Endothelial cell of umbilical vein (primary cell): ENCODE data around the gene MBD3. TPM values are rescaled to one million over a fixed set of nuclear protein-coding genes. Genes with fewer than 3 reads are reported as not detected.

Experiments
- BruUV-seq: library from RNA; stranded (reverse); fragments of 400-500 nt; replicated peaks from 2 replicates; lab custom pipeline; 2021; lab: Mats Ljungman, UMichigan
- CTCF ChIA-PET: fragments of 300-600, 350-600 bp; sonication (Branson Sonifier 250); formaldehyde crosslinking; loops from one replicate; lab custom pipeline; 2021; ENCODE audit warnings: antibody characterized with exemption, inconsistent platforms; lab: Charles Lee
- POLR2A ChIA-PET: fragments of 300-600, 350-600 bp; sonication (Branson Sonifier 250); formaldehyde crosslinking; loops from one replicate; lab custom pipeline; 2021; ENCODE audit warnings: antibody characterized with exemption, inconsistent platforms; lab: Charles Lee
- DNase-seq: peaks from one replicate; pipeline ENCODE4 v3.0.0-alpha.2; 2011; ENCODE audit warnings: low read depth, low spot score
- FAIRE-seq: peaks from 2 replicates; lab custom pipeline; 2011; peaks lifted over from hg19 to GRCh38; lab: Jason Lieb, UNC
- H2AFZ ChIP-seq: 2 replicates; pipeline ENCODE4 v1.6.0; 2012; ENCODE audit warnings: low read depth, low read length, control low read depth, inconsistent platforms
- H3K27ac ChIP-seq: 2 replicates; pipeline ENCODE4 v1.5.1; 2011; ENCODE audit warnings: low read depth, mild to moderate bottlenecking, control low read depth, low read length, moderate library complexity; ENCODE audit not compliant: insufficient read depth
- H3K27me3 ChIP-seq, 2 experiments: 2 replicates each; pipeline versions ENCODE4 v1.6.0 to v1.6.1; 2011; ENCODE audit warnings: low read length in 2 of 2, mixed read lengths in 1 of 2; ENCODE audit not compliant: control insufficient read depth in 2 of 2, insufficient read depth in 2 of 2
- H3K36me3 ChIP-seq, 2 experiments: 2 replicates in 1 of 2; 3 replicates in 1 of 2; pipeline ENCODE4 v1.5.1; 2011; ENCODE audit warnings: low read length in 2 of 2, mild to moderate bottlenecking in 1 of 2, moderate library complexity in 1 of 2; ENCODE audit not compliant: control insufficient read depth in 2 of 2, insufficient read depth in 2 of 2; ENCODE audit errors: extremely low read depth in 1 of 2
- H3K4me1 ChIP-seq: 3 replicates; pipeline ENCODE4 v1.5.1; 2011; ENCODE audit warnings: mild to moderate bottlenecking, low read length; ENCODE audit not compliant: control insufficient read depth, insufficient read depth; ENCODE audit errors: extremely low read depth
- H3K4me2 ChIP-seq: 2 replicates; pipeline ENCODE4 v1.6.1; 2011; ENCODE audit warnings: low read length, control low read depth, mixed read lengths; ENCODE audit not compliant: insufficient read depth
- H3K4me3 ChIP-seq, 3 experiments: fragments of 200-600 bp in 1 of 3; sonication (generic), shearing (Covaris generic) in 1 of 3; replicated peaks in 1 of 3; 2 replicates each; pipeline ENCODE4 v1.5.1; 2011 to 2016; ENCODE audit warnings: control low read depth in 3 of 3, low read length in 3 of 3, mild to moderate bottlenecking in 2 of 3, inconsistent platforms in 1 of 3, low read depth in 1 of 3, moderate library complexity in 1 of 3; ENCODE audit not compliant: insufficient read depth in 1 of 3
- H3K79me2 ChIP-seq: 2 replicates; pipeline ENCODE4 v1.6.0; 2012; ENCODE audit warnings: low read length, inconsistent platforms; ENCODE audit not compliant: control insufficient read depth, insufficient read depth
- H3K9ac ChIP-seq: replicated peaks from 2 replicates; pipeline ENCODE3; 2011; ENCODE audit warnings: low read length, control low read depth; ENCODE audit not compliant: insufficient read depth; ENCODE audit errors: extremely low read depth
- H3K9me1 ChIP-seq: replicated peaks from 3 replicates; pipeline ENCODE4 v1.6.0; 2011; ENCODE audit warnings: mild to moderate bottlenecking, low read length; ENCODE audit not compliant: control insufficient read depth, insufficient read depth; ENCODE audit errors: extremely low read depth
- H3K9me3 ChIP-seq: replicated peaks from 2 replicates; pipeline ENCODE4 v1.5.1; 2012; ENCODE audit warnings: low read length, inconsistent platforms; ENCODE audit not compliant: control insufficient read depth, insufficient read depth
- H4K20me1 ChIP-seq: replicated peaks from 2 replicates; pipeline ENCODE3; 2011; ENCODE audit warnings: mild to moderate bottlenecking, low read length; ENCODE audit not compliant: control insufficient read depth, insufficient read depth; ENCODE audit errors: extremely low read depth
- CTCF ChIP-seq, 2 donors: IDR thresholded peaks; 1 replicate in 1 of 2; 2 replicates in 1 of 2; pipeline ENCODE4 v1.5.1; 2011; ENCODE audit warnings: low read length in 2 of 2, mild to moderate bottlenecking in 2 of 2, moderate library complexity in 2 of 2, control low read depth in 1 of 2, inconsistent platforms in 1 of 2, low read depth in 1 of 2; ENCODE audit not compliant: insufficient read depth in 1 of 2; ENCODE audit errors: extremely low read depth in 1 of 2
- EZH2 ChIP-seq: IDR thresholded peaks from 2 replicates; pipeline ENCODE4 v1.6.1; 2012; ENCODE audit warnings: borderline replicate concordance, low read depth, mild to moderate bottlenecking, moderate library complexity, low read length, inconsistent platforms; ENCODE audit not compliant: severe bottlenecking
- FOS ChIP-seq: IDR thresholded peaks from 2 replicates; pipeline ENCODE4 v1.6.1; 2011; ENCODE audit warnings: mild to moderate bottlenecking, low read length, moderate library complexity, borderline replicate concordance; ENCODE audit not compliant: insufficient read depth
- GATA2 ChIP-seq: IDR thresholded peaks from 2 replicates; pipeline ENCODE4 v1.7.0; 2011; ENCODE audit warnings: low read depth, mild to moderate bottlenecking, moderate library complexity, mixed read lengths, low read length; ENCODE audit not compliant: insufficient read length, insufficient read depth
- JUN ChIP-seq: IDR thresholded peaks from 2 replicates; pipeline ENCODE4 v1.6.1; 2011; ENCODE audit warnings: borderline replicate concordance, low read depth; ENCODE audit not compliant: insufficient read length, insufficient read depth
- MYC ChIP-seq: IDR thresholded peaks from one replicate; pipeline ENCODE4 v1.6.1; 2011; ENCODE audit warnings: mild to moderate bottlenecking, low read depth, low read length
- POLR2A ChIP-seq: IDR thresholded peaks from 2 replicates; pipeline ENCODE4 v1.6.1; 2012; ENCODE audit warnings: low read depth, mild to moderate bottlenecking, control low read depth, low read length
- POLR2AphosphoS5 ChIP-seq: IDR thresholded peaks from 2 replicates; pipeline ENCODE4 v1.6.1; 2012; ENCODE audit warnings: low read depth, mild to moderate bottlenecking, control low read depth, low read length, moderate library complexity; ENCODE audit not compliant: insufficient read depth
- dilution Hi-C: fragments of 300-500 bp; cut with MboI; formaldehyde crosslinking; loops from one replicate; pipeline ENCODE4 v1.15.0; 2019; ENCODE audit warnings: low sequenced_read_pairs; ENCODE audit not compliant: extremely low pct_ligation_motif_present
- intact Hi-C: fragments of 100-400 bp; cut with micrococcal nuclease; formaldehyde crosslinking; loops from one replicate; pipeline ENCODE4 v1.10.0; 2022
- polyA plus RNA-seq, 4 experiments: library from polyadenylated mRNA; depleted of rRNA in 3 of 4; stranded (reverse) in 3 of 4; unstranded in 1 of 4; fragments of >200 nt; gene quantifications; 2 replicates each; pipeline versions ENCODE4 v1.2.1 to v1.2.3, GENCODE V29; 2011 to 2012; ENCODE audit warnings: missing spikeins in 1 of 4
- total RNA-seq: library from RNA; stranded (reverse); gene quantifications from 2 replicates; pipeline ENCODE4 v1.2.3, GENCODE V29; 2021
- TF ChIP-seq, protein P1 (sequence below): IDR thresholded peaks from 2 replicates; pipeline ENCODE4 v1.6.1; 2011; ENCODE audit not compliant: insufficient read depth, insufficient read length

Gene MBD3
- total and polyA plus RNA-seq, 2 donors (not counting 3 experiments of a cell fraction or from before 2014, with no cell fraction given) = 96.8 to 120 TPM

DNA sequence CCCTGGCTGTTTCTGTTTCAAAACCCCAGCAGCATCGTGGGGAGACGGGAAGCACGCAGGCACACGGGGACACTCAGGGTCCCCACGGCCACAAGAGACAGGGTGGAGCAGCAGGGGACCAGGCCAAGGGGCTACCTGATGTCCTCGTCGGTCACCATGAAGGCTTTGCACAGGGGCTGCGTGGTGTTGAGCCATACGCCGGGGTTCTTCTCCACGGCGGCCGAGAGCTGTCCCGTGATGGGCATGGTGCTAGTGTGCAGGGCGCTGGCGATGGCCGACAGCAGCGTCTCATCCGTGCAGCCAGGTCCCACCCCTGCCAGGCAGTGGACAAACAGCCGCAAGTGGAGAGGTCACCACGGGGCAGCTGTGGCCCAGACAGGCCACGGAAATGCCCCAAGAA lies 11.7 kb downstream of the MBD3 start:
- Histone ChIP-seq H3K4me2 (no peak overlapping the region), H3K9me1 (no peaks in the 10 kb centered on the region), H3K27ac (no peak overlapping the region), H2AFZ (no peak overlapping the region), H3K27me3 (no peaks in the 10 kb centered on the region), H3K9me3 (no peaks in the 10 kb centered on the region), H3K4me3 (no peak overlapping the region), H3K9ac (no peak overlapping the region), H3K36me3 (peaks cover 12 to 50% of the 10 kb centered on the region in 2 experiments), H3K79me2 (peaks cover 7% of the 10 kb centered on the region), H3K4me1 (no peaks in the 10 kb centered on the region), H4K20me1 (no peaks in the 10 kb centered on the region)
- POLR2A ChIA-PET = interaction anchor here (0.6 kb wide), 1 partner anchor 18 kb away, joined by 6 read pairs; no protein-coding TSS in a partner anchor
- CTCF ChIA-PET = interaction anchor here (0.8 kb wide), 1 partner anchor 10 kb away, joined by 4 read pairs; no protein-coding TSS in a partner anchor
- BruUV-seq = no TSS peak
- no peak for DNase-seq
- no peak for FAIRE-seq
- dilution Hi-C loops = no loop called here
- TF ChIP-seq JUN (no peak), POLR2A (no peak), FOS (no peak), MYC (no peak), GATA2 (no peak), EZH2 (no peak), CTCF (IDR thresholded peaks at IDR 0.05; ENCODE audit: extremely low read depth in 1 of 2, insufficient read depth in 1 of 2, low read depth in 1 of 2, low read length in 2 of 2) (no peak), POLR2AphosphoS5 (no peak)
- TF ChIP-seq, protein P1, sequence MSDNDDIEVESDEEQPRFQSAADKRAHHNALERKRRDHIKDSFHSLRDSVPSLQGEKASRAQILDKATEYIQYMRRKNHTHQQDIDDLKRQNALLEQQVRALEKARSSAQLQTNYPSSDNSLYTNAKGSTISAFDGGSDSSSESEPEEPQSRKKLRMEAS = no peak
- intact Hi-C loops = no loop called here
